GM21528 (cell line): ENCODE measurements around the gene TNPO2.

Experiments used
- ATAC-seq: cut with Tn5 transposase; IDR thresholded peaks from one replicate; pipeline ENCODE4 v1.9.1; 2021; ENCODE audit warnings: mild to moderate bottlenecking, moderate library complexity; ENCODE audit not compliant: unreplicated experiment, low FRiP score

The TNPO2 gene

DNA sequence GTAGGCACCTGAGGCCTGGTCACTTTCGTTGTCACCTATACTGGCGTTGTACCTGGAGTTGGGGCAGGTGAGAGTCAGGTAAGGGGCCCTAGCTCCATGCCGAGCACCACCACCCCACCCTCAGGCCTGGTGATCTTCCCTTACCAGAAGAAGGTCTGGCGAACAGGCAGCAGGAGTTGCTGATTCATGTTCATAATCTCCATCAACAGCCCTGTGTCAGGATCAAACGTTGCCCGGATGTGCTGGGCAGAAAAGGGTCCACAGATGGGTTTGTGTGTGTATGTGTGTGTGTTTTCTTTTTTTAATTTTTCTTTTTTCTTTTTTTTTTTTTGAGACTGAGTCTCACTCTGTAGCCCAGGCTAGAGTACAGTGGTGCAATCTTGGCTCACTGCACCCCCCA is 71.5 kb downstream of the TNPO2 start:
- no peak for ATAC-seq

GRCh38 chr19:12649941-12650340 is 73.8 kb downstream of the TNPO2 start:
- no peak for ATAC-seq
